GDM1 (cell line): ENCODE measurements around the gene AGPAT2.
"Not testable (repeated sequence)": the region's sequence is repeated elsewhere in the genome, so short reads cannot be mapped to it uniquely, and the experiment has no call there.

Experiments
- DNase-seq: peaks from one replicate; lab custom pipeline; 2025; lab: John Stamatoyannopoulos, UW

AGPAT2 gene

DNA sequence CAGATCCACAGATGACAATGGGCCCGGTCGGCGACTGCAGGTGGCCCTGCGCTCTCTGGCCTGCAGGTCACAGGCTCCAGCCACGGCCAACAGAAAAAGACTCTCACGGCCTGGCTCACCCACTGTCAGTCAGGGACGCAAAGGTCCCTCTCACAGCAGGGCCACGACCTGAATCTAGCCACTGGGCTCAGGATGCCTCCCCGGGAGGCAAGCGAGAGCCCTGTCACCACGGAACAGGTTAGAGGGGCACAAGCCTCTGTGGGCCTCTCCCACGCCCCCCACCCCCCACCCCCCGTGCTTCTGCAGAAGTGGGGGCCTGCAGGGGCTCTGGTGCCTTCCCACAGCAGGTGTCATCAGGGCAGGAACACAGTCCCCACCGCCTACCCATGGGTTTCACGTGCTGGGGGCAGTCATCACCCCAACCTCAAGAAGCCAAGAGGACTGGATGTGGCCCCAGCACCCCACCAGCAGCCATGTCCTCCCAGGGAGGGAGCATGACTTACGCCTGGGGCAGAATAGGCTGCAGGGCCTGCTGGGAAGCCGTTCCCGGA, 41.8 kb downstream of the AGPAT2 start:
- peak; percentile 42 for DNase-seq

DNA sequence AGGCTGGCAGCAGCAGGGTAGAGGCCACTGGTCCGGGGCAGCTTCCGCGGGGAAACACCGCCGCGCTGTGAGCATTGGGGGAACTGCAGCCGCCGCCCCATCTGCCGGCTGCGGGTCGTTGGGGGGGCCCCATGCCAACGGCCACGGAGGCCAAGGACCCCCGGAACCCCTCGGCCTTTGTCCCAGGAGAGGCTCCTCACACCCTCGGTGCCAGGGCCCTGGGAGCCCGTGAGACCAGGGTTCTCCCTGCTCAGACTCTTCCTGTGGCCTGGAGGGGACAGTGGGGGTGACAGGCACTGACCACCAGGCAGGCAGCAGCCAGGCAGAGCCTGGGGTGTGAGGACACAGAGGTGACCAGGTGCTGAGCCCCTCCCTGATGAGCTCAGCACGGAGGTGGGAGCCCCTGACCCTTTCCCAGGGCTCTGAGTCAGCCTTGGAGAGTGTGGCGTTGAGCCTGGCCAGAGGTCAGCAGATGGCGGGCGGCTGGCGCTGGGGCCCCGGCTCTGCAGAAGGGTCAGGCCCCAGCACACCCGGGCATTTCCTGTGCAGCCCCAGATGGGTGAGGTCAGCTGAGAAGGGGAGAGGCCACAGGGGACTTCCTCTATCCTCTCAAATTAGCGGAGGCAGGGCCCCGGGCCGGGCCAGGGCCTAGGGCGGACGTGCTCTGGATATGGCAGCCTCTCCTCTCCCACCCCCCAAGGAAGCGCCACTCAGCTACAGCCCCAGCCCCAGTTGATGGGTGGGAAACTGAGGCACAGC, 42.5 kb downstream of the AGPAT2 start:
- peak; percentile 64 for DNase-seq

DNA sequence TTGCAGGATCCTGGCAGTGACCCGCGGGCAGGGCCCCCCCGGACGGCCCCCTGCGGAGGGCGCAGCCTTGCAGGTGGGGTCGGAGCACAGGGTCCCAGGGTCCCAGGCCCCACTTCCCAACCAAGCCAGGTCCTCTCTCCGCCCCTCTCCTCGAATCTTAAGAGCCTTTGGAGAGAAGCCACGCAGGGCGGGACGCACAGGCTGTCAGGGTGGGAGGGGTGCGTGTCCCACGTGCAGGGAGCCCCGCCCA, 43.0 kb downstream of the AGPAT2 start:
- peak; percentile 91 for DNase-seq

DNA sequence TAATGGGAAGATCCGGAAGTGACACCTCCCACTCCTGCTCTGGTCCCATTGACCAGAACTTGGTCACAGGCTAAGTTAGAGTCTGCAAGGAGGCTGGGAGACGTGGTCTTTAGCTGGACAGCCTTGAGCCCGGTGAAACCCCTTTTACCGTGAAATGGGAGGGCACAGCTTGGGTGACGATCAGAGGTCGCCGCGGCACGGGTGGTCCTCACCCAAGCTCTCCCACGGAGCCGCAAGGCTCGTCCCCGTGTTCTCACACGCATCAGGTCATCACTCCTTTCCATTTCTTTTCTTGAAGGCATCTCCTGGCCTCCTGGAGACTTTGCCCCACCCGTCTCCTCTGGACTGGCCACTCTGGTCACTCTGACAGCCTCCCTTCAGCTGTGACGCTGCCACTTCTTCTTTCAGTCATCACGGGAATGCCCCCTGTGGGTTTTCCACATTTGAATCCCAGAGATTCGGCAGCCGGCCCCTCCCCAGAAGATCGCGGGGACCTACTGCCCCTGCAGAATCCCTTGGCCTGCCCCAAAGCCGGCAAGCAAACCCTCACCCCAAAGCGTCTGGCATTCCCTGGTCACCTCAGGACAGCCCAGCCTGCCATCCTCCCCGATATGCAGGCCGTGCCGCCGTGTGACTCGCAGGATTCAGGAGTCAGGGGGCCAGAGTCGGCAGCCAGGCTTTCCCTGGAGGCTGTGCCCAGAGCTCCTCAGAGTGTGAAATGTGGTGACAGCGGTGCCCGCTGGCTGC, 43.5 kb downstream of the AGPAT2 start:
- DNase-seq: no peak

DNA sequence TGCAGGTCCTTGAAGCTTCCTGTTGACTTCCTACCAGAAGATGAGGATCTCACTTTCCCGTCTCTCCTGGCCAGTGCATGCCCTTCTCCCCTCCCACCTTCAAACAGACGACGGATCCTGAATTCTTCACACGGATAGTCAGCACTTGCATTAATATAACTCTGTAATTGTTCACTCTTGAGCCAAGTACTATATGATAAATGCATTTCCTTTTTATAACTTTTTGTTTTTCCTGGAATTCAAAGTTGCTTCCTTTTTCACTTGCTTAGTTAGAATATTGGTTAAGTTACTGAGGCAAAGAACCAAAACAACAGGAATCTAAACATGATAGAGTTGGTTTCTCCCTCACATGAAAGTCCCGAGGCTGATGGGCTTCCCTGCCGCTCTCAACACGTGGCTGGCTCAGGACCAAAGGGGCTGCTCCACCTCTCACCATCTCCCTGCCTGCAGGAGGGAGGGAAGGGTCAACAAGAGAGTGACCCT, 44.8 kb downstream of the AGPAT2 start:
- no peak for DNase-seq

DNA sequence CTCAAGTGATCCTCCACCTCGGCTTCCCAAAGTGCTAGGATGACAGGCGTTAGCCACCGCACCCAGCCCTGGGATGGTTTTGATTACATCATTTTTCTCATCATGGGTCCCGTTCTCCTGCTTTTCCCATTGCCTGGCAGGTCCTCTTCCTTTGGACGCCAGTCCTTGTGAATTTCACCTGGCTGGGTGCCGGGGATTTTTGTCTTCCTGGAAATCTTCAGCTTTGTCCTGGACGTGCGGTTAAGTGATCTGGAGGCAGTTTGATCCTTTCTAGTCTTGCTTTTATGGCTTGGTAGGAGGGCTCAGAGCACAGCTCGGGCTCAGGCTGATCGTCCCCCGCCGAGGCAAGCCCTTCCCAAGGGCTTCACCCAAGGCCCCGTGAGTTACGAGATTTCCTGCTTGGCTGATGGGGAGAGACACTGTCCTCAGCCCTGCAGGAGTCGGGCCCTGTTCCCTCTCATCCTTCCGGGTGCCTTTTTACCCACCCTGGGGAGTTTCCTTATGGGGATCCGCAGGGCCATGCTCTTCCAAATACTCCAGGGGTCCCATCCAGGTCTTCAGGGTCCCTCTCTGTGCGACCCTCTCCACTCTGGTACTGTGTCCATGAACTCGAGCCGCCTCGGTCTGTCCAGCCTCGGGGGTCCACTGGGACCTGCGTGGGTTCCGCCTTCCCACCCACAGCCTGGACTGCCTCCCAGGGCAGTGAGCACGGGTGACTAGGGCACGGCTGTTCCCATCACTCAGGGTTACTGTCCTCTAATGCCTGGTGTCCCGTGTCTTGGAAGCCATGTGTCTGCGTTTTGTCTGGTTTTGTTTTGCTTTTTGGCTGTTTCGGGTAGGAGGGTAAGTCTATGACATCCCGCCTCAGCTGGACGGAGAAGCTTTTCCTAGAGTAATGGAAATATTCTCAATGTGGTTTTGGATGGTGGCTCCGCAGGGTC, 46.8 kb downstream of the AGPAT2 start:
- DNase-seq: no peak

DNA sequence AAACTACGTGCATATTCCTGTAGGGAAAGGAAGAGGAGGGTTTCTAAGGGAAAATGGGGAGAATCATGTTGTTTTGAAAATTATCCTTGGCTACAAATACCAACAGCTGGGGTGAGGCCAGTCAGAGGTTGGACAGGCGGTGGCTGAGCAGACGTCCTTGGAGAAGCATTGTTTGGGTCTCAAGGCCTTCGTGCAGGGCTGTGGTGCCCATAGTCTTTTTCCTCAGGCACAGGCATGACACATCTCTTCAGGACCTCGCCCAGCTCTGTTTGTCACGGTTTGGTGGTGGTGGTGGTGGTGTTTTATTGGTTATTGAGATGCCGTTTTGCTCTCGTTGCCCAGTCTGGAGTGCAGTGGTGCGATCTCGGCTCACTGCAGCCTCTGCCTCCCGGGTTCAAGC, 52.4 kb downstream of the AGPAT2 start:
- DNase-seq: no peak

DNA sequence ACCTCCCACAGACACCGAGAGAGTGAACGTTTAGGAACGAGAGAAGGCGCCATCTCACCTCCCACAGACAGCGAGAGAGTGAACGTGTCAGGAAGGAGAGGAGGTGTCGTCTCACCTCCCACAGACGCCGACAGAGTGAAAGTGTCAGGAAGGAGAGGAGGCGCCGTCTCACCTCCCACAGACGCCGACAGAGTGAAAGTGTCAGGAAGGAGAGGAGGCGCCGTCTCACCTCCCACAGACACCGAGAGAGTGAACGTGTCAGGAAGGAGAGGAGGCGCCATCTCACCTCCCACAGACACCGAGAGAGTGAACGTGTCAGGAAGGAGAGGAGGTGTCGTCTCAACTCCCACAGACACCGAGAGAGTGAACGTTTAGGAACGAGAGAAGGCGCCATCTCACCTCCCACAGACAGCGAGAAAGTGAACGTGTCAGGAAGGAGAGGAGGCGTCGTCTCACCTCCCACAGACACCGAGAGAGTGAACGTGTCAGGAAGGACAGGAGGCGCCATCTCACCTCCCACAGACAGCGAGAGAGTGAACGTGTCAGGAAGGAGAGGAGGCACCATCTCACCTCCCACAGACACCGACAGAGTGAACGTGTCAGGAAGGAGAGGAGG, 54.7 kb downstream of the AGPAT2 start:
- not testable (repeated sequence) for DNase-seq

DNA sequence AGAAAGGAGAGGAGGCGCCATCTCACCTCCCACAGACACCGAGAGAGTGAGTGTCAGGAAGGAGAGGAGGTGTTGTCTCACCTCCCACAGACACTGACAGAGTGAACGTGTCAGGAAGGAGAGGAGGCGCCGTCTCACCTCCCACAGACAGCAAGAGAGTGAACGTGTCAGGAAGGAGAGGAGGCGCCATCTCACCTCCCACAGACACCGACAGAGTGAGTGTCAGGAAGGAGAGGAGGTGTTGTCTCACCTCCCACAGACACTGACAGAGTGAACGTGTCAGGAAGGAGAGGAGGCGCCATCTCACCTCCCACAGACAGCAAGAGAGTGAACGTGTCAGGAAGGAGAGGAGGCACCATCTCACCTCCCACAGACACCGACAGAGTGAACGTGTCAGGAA, 55.2 kb downstream of the AGPAT2 start:
- DNase-seq: not testable (repeated sequence)

DNA sequence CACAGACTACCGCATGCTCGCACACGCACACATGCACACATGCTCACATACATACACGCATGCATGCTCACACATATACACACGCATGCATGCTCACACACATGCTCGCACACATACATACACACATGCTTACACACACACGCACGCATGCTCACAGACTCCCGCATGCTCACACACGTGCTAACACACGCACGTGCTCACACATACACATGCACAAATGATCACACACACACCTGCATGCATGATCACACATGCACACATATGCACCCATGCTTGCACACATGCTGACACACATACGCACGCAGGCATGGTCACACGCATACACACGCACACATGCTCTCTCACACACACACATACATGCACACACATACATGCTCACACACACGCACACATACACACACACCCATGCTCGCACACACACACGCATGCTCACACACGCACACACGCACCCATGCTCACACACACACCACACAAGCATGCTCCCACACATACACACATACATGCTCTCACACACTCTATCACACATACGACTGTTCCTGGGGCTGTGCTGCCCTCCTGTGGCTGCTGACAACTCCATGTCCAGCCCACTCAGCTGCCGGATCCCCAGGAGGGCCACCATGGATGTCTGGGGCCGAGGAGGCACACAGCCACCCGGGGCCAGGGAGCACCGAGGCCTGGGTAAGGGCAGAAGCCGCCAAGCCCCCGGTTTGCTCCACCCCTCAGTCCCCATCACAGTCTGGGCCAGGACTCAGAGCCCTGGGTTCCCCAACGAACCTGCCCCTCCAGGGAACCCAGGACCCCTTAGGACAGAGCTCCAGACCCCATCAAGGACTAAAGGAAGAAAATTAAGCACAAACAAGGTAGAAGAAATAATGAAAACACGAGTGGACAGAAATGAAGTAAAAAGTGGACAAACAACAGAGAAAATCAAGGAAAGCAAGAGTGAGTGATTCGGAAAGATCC, 55.9 kb downstream of the AGPAT2 start:
- peak; percentile 73 for DNase-seq

DNA sequence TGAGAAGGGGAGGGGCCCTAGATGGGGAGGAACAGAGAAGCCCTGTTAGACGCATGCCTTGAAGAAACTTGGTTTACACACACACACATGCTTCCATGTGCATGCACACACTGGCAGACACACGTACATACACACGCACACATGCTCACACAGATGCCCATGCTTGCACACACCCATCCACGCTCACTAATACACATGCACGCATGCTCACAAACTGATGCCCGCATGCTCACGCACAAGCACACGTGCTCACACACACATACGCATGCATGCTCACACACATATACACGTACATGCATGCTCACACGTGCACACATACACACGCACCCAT, 56.6 kb downstream of the AGPAT2 start:
- no peak for DNase-seq

DNA sequence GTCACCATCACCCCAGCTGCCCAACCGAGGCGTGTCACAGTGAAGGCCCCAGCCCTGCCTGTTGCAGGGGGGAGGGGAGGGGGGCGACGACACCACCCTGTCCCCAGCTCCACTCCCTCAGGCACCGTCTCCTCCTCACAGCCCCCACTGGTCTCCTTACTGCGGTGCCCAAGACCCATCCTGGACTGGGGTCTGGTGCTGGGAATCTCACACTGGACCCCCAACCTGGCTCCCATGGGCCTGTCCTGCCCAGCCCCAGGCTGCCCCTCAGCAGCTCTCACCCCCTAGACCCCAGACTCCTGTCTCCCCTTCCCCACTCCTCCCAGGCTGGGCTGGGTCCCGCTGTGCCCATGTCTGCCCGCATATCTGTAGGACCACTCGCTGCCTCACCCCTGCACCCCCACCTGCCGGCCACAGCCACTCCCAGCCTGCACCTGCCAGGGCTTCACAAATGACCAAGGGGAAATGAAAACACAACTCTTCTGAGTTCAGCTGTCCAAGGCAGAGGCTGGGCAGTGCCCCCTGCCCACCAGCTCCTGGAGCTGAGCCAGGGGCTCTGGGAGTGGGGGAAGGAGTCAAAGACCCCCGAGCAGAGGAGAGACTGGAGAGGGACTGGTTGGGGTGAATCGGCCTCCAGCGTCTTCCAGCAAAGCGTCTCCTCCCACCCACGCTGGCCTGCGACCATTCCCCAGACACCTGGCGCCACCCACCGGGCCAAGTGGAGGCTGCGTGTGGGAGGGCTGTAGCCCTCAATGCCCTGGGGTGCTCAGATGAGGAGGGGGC, 57.2 kb downstream of the AGPAT2 start:
- peak; percentile 55 for DNase-seq

DNA sequence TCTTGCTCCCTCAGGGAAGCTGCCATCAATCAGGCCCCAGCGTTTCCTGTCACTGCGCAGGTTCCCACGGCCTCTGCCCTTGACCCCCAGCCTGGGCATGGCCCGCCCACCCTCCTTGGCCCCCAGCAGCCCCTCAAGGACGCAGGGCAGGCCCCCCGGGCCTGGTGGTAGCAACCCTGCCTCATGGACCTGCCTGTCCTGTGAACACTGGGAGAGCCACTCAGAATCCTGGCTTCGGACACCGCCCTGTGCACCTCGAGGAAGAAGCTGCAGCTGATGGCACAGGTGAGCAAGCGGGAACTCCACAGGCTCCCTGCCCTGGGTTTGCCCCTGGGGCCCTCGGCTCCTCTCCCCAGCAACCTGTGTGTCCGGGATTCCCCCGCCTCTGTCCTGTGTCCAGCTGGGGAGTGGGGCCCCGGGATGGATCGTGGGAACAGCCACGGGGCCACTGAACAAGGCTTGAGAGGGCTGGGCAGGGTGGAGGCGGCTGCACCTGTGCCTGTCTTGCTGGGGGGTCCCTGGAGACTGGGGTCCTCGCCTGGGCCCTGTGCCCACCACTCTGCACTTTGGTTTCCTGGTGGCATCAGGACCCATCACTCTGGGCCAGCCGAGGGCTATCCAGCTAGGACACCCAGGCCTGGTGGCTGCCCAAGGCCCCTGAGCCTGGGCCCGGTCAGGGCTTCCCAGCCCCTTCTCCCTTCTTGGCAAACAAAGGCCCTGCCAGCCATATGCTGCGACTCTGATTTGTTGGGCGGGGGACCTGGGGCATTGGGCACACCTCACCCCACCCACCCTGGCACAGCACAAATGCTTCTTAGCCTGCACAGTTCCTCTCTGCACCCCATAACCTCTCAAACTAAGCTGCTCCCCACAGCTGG, 58.0 kb downstream of the AGPAT2 start:
- no peak for DNase-seq

DNA sequence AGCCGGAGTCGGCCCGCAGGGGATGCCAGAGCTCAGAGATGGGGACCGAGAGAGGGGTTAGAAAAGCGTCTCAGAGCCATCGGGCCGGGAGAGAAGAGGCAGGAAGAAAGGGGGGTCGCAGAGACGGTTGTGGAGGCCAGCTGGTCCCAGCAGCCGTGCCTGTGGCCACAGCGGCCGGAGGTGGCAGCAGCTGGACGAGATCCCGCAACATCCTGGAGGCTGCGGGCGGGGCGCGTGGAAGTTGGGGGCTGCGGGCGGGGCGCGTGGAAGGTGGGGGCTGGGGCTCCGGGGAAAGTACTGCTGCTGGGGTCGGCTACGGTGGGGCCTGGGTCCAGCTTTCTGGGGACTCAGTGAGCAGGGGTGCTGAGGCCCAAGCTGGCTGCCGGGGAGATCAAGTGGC, 59.0 kb downstream of the AGPAT2 start:
- DNase-seq: no peak

DNA sequence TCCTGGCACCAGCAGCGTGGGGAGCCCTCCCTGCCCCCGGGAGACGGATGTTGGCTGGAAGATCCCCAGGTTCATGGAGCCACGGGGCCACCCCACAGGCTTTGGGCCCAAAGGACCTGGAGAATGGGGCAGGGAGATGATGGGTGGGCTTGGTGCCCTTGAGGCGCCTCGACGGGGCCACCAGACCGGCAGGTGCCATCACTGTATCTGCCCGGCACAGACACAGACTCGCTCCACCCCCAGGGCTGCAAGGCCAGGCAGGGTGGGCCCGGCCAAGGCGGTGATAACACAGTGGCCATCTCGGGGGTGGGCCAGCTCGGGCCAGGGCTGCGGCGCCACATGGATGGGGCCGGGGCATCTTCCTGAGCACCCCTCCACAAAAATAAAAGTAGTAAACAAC, 59.6 kb downstream of the AGPAT2 start:
- DNase-seq: no peak

DNA sequence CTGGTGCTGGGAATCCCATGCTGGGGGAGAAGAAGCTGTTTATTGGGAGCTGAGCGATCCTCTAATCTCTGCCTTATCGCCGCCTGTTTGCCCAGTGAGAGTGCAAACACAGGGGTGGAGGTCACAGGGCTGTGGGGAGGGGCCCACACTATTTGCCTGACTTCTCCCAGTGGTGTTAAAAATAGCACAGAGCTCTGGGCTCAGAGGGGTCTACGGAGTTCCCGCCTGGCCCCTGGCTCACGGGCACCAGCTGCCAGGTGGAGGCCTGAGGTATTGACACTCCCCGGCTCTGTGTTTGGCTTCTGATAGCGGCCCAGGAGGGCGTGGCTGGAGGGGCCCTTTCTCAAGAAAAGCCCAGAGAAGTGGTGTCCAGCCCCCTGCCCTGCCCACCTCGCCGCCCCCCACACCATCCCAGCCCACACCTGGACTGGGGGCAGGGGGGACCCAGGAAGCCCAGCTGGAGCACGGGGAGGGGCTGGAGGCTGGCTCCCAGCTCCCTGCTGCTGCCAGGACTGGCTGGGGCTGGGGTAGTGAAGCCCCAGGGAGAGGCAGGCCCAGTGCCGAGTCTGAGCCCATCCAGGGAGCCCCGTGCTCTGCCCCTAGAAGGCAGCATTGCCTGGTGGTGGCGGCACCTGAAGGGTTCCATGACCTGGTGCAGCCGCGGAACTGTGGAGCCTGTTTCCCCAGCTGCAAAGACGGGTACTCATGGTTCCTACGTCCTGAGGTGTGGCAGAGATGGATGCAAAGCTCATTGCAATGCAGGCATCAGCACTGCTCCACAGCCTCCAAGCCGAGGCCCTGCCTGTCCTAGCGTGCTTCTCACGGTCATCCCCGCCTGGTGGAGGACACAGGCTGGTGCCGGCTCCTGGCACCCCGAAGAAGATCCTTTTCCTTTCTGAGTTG, 60.3 kb downstream of the AGPAT2 start:
- DNase-seq: no peak

DNA sequence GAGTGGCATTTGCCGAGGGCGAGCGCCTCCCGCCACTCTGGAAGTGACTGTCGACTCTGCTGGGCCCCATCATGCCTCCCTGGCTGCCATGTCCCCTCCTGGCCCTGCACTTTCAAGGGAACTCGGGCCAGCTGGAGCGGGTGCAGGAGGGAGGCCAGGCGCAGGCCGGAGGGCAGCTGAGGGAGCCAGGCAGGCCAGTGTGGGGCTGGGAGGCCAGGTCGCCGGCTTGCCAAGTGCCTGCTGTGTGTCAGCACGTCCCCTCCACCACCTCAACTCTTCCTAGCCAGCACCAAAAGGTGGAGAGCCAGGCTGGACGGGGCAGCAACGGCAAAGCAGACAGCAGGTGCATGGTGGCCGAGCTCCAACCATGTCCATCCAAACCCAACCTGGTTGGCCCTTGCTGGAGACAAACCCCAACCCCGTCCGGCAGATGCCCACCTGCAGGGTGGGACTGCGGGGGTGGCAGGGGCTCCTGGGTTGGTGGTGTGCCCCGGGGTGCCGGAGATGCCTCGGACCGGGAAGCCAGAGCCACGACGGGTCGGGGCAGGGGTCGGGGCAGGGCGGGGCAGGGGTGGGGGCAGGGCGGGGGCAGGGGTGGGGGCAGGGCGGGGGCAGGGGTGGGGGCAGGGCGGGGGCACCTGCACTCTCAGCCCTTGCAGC, 61.1 kb downstream of the AGPAT2 start:
- DNase-seq: no peak
